GM19467 (cell line): ENCODE measurements around the gene SLX4.

Experiments
- ATAC-seq: cut with Tn5 transposase; IDR thresholded peaks from one replicate; pipeline ENCODE4 v1.9.1; 2021; ENCODE audit warnings: mild to moderate bottlenecking, moderate library complexity; ENCODE audit not compliant: unreplicated experiment

The SLX4 gene

GRCh38 chr16:3561626-3562025 lies 49.8 kb downstream of the SLX4 start:
- ATAC-seq = no peak

- ATAC-seq = no peak
Observed at GRCh38 chr16:3554351-3554928, 57.0 kb downstream of the SLX4 start.

- no peak for ATAC-seq
Observed at GRCh38 chr16:3553138-3553923, 58.1 kb downstream of the SLX4 start.

- ATAC-seq = no peak
Observed at GRCh38 chr16:3550851-3551847, 60.3 kb downstream of the SLX4 start.

- ATAC-seq = no peak
Observed at GRCh38 chr16:3549906-3550305, 61.5 kb downstream of the SLX4 start.

- ATAC-seq = no peak
Observed at GRCh38 chr16:3548859-3549258, 62.5 kb downstream of the SLX4 start.

GRCh38 chr16:3548445-3548844 lies 63.0 kb downstream of the SLX4 start:
- no peak for ATAC-seq

GRCh38 chr16:3546986-3547682 lies 64.3 kb downstream of the SLX4 start:
- ATAC-seq = no peak

GRCh38 chr16:3542601-3543373 lies 68.6 kb downstream of the SLX4 start:
- ATAC-seq = no peak

GRCh38 chr16:3541527-3542155 lies 69.8 kb downstream of the SLX4 start:
- ATAC-seq = no peak

GRCh38 chr16:3538222-3538621 lies 73.2 kb downstream of the SLX4 start:
- ATAC-seq = no peak

- no peak for ATAC-seq
Observed at GRCh38 chr16:3536851-3537250, 74.6 kb downstream of the SLX4 start.

GRCh38 chr16:3536271-3536731 lies 75.1 kb downstream of the SLX4 start:
- ATAC-seq = no peak

- ATAC-seq = no peak
Observed at GRCh38 chr16:3534126-3534525, 77.3 kb downstream of the SLX4 start.

GRCh38 chr16:3532741-3533140 lies 78.7 kb downstream of the SLX4 start:
- ATAC-seq = no peak
